H4 (cell line): ENCODE results near the gene DOHH. TPM values are rescaled to one million over a fixed set of nuclear protein-coding genes. Genes with fewer than 3 reads are reported as not detected.

Experiments used
- DNase-seq: peaks from one replicate; pipeline ENCODE4 v3.0.0-alpha.2; 2015; ENCODE audit warnings: low spot score
- total RNA-seq: library from RNA; depleted of rRNA; stranded (reverse); fragments of >200 nt; shearing (Covaris generic); gene quantifications from 2 replicates; pipeline ENCODE4 v1.2.3, GENCODE V29; 2014

The DOHH gene
- total RNA-seq, 1 experiment from 2014 or later, result 6.9 TPM

DNA sequence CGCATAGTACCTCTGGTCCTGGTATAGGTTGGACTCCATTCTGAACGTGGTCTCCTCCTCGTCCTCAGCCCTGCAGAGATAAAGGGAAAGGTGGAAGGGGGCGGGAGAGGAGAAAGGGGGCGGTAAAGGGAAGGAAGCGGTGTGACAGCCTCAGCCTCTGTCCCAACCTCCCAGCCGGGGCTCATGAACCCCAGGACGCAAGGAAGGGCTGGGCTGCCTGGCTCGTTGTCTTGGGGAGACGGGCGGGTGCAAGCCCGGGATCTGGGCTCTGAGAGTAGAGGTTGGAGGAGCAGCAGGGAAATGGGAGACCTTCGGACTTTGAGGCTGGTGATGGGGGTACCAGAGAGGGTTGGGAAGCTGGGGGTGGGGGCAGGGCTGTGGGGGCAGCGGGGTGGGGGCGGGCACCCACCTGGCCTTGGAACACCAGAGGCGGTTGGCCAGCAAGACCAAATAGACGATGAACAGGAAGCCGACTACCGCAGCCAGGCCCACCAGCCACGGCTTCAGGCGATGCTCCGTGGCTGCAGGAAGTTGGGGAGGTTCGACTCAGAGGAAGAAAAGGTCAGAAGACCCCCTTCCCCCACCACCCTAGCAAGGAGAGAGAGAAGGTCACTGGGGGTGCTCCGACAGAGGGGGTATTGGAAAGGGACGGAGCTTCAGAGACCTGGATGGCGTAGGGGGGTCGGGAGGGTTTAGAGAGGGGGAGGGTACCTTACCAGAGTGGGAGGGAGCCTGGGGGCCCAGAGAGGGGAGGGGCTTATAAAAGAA is 21.9 kb downstream of the DOHH start:
- DNase-seq, result no peak

DNA sequence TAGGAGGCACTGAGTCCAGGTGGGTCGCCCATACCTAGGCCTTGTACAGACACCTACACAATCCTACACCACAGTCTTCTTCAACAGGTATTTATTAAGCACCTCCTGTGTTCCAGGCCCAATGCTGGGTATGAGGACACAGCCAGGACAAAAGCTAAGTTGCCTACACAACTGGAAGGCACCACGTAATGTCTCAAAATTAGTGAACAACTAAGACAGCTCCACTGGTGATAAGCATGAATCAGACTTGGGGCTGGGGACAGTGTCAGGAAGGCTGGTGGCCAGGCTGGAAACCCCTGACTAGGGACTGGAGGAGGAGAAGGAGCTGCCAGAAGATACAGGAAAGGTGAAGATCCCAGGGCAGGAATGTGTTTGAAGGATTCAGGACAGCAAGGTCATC is 22.5 kb downstream of the DOHH start:
- DNase-seq, result no peak

DNA sequence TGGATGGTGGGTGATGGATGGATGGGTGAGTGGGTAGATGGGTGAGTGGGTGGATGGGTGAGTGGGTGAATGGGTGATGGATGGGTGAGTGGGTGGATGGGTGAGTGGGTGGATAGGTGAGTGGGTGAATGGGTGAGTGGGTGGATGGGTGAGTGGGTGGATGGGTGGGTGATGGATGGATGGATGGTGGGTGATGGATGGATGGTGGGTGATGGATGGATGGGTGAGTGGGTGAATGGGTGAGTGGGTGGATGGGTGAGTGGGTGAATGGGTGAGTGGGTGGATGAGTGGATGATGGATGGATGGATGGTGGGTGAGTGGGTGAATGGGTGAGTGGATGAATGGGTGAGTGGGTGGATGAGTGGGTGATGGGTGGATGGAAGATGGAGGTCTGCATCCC is 23.0 kb downstream of the DOHH start:
- DNase-seq, result no peak

DNA sequence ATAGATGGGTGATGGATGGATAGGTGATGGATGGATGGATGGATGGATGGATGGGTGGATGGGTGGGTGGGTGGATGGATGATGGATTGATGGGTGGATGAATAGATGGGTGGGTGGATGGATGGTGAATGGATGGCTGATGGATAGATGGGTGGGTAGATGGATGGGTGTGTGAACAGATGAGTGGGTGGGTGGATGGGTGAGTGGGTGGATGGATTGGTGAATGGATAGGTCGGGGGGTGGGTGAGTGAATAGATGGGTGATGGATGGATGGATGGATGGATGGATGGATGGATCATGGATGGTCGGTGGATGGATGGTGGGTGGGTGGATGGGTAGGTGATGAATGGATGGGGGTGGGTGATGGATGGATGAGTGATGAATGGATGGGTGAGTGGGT is 23.6 kb downstream of the DOHH start:
- no peak for DNase-seq

DNA sequence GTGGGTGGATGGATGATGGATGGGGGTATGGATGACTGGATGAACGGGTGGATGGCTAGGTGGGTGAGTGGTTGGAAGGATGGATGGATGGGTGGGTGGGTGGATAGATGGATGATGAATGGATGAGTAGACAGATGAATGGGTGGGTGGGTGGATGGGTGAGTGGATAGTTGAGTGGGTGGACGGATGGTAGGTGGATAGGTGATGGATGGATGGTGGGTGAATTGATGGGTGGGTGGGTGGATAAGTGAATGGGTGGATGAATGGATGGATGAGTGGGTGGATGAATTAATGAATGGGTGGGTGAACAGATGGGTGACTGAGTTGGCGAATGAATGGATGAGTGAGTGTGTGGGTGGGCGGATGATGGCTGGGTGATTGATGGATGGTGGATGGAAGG is 25.0 kb downstream of the DOHH start:
- DNase-seq, result no peak

DNA sequence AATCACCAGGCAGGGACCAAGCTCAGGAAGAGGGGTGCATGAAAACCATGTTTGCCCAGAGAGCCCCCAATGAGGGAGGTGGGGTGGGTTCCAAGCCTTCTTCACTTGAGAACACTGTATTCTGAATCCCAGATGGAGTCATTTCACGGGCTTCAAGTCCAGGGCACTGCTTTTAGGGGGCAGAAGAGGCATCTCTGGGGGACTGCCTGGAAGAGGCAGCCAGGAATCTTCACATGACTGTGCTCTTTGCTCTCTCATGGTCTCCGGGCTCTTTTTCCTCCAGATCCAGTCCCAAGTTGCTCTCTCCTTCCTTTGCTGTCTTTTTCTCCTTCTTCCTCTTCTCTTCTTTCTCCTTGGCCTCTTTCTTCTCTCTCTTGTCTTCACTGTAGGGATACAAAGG is 25.9 kb downstream of the DOHH start:
- no peak for DNase-seq

DNA sequence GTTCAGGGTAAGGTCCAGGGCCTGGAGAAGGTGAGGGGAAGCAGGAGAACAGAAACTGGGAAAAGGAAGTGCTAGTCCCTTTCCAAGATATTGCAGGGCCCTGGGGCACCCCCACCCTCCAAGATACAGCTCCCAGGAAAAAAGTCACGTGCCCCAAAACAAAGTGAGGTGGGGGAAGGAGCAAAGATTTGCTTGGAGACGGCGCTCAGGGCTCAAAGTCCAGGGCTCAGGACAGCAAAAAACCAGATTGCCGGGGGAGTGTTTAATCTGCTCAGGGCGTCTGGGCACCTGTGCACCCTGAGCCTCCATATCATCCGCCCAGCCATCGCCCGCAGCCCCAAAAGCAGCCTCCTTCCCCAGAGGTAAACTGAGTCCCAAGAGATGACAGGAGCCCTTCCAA is 26.5 kb downstream of the DOHH start:
- DNase-seq, result no peak

DNA sequence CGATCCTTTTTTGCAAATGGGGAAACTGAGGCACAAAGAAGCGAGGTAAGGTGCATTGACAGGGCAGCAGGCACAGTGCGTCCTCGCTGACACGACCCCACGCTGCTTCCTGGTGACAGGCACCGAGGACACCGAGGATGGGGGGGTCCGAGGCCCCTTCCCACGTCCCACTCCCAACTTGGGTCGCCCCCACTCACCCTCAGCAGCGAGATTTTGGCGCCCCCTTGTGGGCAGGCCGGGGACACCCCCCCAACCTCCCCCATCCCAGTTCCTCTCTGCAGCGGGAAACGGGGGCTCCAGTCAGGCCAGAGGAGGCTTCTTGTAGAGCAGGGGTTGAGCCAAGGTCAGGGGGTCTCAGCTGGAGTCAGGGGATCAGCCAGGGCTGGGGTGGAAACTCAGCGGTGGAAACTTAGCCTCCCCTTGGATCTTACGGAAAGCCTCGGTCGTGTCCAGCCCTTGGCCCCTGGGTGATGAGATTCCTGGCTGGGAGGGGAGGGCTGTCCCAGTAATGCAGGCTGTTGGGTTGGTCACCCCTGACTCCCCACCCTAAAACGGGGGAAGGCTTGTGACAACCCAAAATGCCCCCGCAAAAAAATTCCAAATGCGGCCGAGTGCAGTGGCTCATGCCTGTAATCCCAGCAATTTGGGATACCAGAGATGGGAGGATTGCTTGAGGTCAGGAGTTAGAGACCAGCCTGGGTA is 28.4 kb downstream of the DOHH start:
- DNase-seq, result no peak

DNA sequence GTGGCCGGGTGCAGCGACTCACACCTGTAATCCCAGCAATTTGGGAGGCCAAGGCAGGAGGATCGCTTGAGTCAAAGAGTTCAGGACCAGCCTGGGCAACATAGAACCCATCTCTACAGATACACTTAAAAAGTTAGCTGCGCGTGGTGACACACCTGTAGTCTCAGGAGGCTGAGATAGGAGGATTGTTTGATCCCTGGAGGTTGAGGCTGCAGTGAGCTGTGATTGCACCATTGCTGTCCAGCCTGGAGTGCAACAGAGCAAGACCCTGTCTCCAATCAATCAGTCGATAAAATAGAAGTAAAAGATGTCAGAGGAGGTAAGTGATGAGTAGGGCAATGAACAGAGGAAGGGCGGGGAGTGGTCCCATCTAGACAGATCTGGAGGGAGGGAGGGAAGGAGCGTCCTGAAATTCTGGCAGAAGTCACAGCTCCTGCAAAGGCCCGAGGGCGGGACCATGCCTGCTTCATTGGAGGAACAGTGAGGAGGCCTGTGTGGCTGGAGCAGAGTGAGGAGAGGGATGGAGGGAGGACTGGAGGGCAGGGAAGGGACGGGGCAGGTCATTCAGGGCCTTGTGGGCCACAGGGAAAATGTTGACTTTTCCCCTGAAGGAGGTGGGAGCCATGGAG is 29.9 kb downstream of the DOHH start:
- DNase-seq, result no peak

DNA sequence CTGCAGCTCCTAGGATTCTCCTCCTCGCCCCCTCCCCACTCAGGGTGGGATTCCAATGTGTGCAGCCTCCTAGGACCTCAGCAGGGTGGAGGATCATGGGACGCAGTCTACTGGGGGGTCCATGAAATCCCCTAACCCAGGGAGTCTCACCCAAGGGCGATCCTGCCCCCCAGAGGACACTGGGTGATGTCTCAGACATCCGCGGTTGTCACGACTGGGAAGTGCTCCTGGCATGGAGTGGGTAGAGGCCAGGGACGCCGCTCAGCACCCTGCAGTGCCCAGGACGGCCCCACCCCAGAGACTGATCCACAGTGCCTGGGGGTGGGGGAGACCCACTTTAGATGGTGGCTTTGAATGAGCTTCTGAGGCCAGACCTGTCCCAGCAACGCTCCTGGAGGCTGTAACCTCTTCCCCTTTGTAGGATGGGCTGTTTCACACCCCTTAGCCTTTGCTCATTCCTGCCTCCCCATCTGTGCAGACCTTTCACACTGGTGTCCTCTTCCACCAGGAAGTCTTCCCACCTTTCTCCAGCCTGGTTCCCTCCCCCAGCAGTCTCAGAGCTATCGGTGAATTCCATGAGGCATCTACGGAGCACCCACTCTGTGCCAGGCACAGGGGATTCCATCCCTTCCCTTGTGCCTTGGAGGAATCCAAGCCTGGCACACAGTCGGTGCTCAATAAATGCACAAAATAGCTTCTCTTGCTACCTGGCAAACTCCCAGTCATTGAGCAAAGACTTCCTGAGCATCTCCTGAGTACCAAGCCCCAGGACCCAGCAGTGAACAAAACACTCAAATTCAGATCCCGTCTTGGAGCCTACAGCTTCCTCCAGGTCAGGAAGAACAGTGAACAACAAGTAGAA is 30.6 kb downstream of the DOHH start:
- no peak for DNase-seq

DNA sequence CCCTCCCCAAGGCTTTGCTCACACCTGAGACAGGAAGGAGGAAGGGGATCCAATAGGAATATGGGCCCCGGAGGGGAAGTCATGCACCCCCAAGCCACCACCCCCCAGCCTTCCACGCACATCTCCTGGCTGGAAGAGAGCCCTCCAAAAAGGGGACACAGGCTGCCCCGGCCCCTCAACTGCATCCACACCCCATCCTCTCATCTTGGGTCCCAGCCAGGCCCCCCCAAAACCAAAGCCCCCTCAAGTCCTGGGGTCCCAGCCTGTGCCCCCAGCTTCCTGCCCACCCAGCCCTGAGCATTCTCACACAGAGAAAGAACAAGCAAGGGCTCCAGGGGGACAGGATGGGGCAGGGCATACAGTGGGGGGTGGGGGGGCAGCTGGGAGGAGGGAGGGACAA is 32.3 kb downstream of the DOHH start:
- no peak for DNase-seq

DNA sequence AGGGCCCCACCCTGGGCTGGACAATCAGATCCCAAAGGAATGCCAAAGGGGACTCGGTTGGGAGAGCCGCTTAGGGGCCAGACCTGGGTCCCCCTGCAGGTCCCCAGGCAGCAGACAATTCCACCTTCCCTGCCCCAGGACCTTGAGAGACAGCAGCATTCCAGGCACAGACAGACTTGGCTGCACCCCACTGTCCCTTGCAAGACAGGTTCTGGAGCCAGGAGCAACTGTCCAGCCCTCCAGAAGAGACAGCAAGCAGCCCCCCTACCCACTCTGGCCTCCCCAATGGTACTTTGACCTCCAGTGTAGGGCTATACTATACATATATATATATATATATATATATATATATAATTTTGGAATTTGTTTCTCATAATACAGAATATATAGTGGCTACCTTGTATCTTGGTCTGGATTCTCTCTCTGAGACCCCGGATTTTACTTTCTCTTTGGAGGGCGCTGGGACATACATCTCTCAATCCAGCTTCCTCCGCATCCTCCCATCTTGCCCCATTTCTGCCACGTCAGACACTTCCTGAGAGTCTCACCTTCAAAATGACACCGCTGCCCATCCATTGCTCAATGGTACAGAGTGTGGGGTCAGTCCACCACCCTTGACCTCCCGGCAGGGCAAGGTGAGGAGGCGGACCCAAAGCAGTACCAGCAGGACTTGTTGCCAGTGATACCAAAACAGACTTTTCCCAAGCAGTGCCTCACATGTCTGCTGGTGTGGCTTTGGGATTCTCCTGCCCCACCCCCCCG is 32.9 kb downstream of the DOHH start:
- DNase-seq, result no peak

DNA sequence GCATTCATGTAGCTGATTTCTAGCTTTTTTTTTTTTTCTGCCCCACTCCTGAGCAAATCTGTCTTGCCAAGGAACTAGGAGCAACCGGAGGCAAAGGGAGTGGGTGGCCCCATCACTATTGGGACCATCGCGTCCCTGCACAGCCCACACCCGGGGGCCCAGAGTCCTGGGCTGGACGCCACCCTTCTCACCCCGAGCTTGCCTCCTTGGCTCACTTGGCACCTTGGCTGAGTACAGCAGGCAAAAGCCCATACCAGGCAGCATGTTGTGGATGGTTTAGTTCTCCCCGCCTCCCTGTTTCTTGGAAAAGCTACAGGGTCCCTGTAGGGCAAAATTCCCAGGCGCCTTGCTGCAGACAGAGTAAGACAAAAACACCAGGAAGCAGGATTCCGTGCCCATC is 33.8 kb downstream of the DOHH start:
- no peak for DNase-seq

DNA sequence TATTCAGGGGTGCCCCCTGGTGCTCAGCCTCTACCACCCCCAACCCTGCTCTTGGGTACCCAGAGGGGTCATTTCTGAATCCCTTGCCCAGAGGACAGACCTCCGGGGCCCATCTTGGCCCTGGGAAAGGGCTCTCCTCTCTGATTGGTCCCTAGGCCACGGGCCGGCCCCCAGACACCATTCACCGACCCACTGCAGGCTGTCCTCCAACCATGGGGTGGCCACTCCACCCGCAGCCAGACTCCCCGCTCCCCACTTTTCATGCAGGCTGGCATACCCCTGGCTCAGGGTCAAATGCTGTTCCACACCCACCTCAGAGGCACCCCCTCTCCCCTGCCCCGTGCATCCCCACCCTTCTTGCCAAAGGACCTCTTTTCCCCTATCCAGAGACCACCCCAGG is 34.9 kb downstream of the DOHH start:
- DNase-seq, result no peak

DNA sequence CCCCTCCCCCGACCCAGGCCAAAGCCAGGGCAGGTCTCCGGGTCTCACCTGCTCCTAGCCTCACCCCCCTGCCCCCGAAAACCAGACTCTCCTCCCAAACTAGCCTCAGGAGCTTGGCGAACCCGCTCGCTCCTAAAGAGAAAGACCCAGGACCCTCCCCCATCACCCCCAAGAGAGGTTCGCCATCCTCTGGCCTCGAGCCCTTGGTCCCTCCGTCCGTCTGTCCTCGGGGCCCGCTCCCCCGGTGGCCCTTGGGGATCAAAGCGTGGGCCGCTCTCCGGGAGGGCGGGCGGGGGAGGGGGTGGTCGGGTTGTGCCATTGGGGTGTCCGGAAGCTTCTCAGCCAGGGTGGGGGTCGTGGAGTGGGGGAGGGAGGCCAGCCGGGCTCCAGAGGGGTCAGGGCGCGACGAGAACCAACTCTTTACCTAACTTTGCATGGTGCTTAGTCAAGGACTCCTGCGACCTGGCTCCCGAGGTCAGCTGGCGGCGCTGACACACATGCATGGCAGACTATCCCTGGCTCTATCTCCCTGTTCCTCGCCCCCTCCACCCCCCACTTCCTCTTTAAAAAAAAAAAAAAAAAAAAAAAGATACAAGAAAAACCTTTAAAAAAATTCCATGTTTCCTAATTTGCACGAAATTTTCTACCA is 35.8 kb downstream of the DOHH start:
- DNase-seq, result no peak

DNA sequence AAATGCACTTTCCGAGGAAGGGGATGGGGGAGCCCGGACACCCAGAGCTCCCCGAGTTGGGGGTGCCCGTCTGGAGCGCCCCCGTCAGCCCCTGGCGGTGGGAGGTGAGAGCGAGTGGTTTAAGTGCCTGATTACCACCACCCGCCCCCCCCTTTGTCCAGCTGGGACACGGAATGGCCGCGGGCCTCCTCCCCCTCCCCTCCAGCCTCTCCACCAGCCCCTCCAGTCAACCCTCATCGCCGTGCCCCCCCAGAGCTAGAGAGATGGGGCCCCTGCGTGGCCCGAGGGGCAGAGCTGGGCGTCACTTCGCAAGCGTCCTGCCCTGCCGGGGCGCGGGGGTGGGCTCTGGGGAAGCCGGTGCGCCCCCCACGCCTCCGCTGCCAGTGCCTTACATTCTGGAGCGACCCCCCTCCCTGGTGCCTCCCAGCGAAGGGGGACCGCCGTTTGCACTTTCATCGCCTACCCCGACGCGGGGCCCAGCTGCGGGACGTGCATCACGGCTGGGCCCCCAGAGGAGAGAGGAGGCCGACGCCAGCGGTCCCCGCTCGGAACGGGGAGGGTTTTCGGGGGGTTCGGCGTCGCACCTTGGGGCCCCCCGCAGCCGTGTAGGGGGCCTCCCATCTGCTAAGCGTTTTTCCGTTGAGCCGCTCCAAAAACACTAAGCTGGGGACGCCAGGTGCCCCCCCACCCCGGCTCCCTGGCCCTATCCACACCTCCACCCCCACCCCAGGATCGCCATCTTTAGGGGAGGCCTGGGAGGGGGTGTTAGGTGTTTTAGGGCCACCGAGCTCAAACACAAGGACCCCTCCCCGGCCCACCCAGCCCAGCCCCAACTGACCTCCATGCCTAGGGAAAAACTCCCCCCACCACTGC is 36.5 kb downstream of the DOHH start:
- no peak for DNase-seq

DNA sequence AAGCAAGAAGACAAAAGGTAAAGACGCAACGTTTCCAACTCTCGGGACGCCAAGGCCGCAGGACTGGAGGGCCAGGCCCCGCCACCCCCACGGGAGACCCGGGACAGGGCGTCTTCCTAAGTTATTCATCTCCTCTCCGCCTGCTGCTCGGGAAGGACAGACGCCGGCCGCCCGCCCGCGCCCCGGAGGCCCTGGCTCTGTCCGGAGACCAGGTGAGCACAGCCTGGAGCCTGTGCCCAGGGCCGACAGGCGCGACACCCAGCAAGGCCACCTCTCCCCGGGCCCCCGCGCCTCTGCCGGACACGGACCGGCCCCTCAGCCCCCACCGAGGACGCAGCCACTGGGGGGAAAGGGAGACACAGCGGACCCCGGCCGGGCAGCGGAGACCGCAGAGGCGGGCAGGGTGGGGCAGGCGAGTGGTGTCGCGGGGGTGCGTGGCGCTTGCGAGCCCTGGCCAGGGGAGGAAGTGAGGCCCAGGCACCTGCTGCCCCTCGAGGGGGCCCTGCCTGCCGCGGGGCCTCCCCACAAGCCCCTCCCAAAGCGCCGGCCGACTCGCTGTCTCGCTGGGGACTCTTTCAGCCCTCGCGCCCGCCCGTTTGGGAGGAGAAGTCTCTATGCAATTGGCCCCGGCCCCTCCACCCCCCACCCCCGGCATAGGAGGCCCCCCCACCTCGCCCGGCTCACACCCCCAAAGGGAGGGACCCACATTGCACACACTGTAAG is 37.3 kb downstream of the DOHH start:
- no peak for DNase-seq

DNA sequence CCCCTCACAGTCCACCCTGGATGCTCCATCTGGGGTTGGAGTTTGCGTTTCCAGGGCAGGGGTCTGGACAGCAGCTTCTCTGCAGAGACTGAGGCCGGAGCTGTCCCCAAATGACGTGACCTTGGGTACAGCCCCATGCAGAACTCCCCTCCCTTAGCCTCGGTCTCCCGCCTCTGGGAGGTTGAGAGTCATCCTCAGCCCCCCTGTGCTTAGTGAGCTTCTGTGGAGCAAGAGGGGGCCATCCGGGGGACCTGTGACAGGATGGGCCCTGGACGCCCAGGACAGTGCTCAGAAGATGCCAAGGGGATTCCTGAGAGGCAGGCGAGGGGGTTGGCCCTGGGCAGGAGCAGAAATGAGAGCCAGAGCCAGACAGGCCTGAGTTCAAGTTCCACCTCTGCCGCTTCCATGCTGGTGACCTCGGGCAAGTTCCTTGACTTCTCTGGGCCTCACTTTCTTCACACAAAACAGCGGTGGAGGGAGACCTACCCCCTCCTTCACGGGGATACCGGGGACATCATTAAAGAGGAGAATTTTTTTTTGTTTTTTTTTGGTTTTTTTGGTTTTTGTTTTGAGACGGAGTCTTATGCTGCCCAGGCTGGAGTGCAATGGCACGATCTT is 40.4 kb downstream of the DOHH start:
- no peak for DNase-seq
